VCaP (cell line): ENCODE results near the gene MACROD2.

Experiments used
- H3K27ac ChIP-seq: fragments of 450-650 bp; 2 replicates; pipeline ENCODE4 v1.5.1; 2017
- CTCF ChIP-seq: fragments of 450-650 bp; conservative IDR thresholded peaks from 2 replicates; pipeline ENCODE4 v1.5.1; 2017; ENCODE audit warnings: mild to moderate bottlenecking, moderate library complexity

MACROD2 gene

DNA sequence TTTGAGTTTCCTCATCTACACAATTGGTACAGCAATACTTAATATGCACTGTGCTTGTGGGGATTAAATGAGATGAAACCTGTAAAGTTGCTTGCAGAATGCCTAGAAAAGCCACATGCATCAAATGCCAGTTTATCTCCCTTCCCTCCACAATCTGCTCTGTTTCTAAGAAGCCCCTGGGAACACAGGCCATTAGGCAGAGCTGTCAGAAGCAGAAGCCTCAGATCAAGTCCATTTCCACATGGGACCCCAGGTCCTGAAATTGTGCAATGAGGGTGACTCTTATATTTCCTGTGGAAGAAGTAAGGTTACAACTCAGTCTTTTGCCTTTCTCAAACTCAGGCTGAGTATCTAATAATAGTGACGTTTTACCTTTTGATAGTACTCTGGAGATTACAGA is 1840.5 kb downstream of the MACROD2 start:
- no peak overlapping the region for H3K27ac ChIP-seq
- no peak for TF ChIP-seq CTCF

- H3K27ac ChIP-seq = no peak overlapping the region
These were observed 1841.3 kb downstream of the MACROD2 start for GRCh38 chr20:15836634-15837033.

DNA sequence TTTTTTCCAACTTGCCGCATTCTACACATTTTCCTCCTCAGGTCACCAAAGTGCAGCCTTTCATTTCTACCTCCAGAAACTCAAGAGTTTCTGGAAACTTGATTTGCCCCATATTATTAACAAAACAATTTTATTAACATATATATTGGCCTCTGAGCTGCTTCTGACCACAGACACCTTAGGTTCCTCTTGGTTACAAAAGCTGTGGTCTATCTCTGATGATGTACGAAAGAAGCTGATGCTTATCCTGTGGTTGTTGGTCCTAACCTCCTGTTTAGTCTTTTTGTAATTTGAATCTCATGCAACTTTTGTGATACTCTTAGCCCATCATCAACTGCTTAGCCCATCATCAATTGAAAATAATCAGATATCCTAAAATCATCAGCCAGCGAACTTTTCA is 1842.2 kb downstream of the MACROD2 start:
- TF ChIP-seq CTCF = no peak
- no peak overlapping the region for H3K27ac ChIP-seq

More at GRCh38 chr20:15836634-15837033, 1841.3 kb downstream of the MACROD2 start:
- no peak for TF ChIP-seq CTCF

GRCh38 chr20:15838466-15838865 is 1843.2 kb downstream of the MACROD2 start:
- no peak overlapping the region for H3K27ac ChIP-seq
- no peak for TF ChIP-seq CTCF

GRCh38 chr20:15840636-15841301 is 1845.5 kb downstream of the MACROD2 start:
- no peak for TF ChIP-seq CTCF
- H3K27ac ChIP-seq = no peak overlapping the region

GRCh38 chr20:15842872-15843271 is 1847.6 kb downstream of the MACROD2 start:
- no peak overlapping the region for H3K27ac ChIP-seq
- no peak; the same call in 1 of the 2 replicates for TF ChIP-seq CTCF

GRCh38 chr20:15843777-15844176 is 1848.5 kb downstream of the MACROD2 start:
- H3K27ac ChIP-seq = no peak overlapping the region
- no peak for TF ChIP-seq CTCF
